ENCODE results near the gene CHST1. TPM values are rescaled to one million over a fixed set of nuclear protein-coding genes. Genes with fewer than 3 reads are reported as not detected.

CHST1 gene
- total and polyA plus RNA-seq, 5 donors: 2.4 to 7.0 (median 3.0) TPM

DNA sequence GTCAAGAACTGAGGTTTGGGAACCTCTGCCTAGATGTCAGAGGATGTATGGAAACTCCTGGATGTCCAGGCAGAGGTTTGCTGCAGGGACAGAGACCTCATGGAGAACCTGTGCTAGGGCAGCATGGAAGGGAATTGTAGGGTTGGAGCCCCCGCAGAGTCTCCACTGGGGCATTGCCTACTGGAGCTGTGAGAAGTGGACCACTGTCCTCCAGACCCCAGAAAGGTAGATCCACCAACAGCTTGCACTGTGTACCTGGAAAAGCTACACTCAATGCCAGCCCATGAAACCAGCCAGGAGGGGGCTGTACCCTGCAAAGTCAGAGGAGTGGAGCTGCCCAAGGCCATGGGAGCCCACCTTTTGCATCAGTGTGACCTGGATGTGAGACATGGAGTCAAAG is 29.5 kb downstream of the CHST1 start:
- ATAC-seq (no peak), DNase-seq (no peak)
- intact Hi-C loops (cut with DNase I): no loop called here
- WGBS: 98% methylated on average over 1 of the region's 1 CpG
- Histone ChIP-seq H3K27ac (ENCODE audit: low read length) (no peak overlapping the region), H3K9me3 (ENCODE audit: control insufficient read depth, low read length) (peaks cover 3% of the 10 kb centered on the region), H3K4me3 (ENCODE audit: low read length) (no peak overlapping the region), H3K4me1 (ENCODE audit: control insufficient read depth, insufficient read depth, low read length) (no peaks in the 10 kb centered on the region), H3K27me3 (ENCODE audit: control insufficient read depth, insufficient read depth) (no peaks in the 10 kb centered on the region)

DNA sequence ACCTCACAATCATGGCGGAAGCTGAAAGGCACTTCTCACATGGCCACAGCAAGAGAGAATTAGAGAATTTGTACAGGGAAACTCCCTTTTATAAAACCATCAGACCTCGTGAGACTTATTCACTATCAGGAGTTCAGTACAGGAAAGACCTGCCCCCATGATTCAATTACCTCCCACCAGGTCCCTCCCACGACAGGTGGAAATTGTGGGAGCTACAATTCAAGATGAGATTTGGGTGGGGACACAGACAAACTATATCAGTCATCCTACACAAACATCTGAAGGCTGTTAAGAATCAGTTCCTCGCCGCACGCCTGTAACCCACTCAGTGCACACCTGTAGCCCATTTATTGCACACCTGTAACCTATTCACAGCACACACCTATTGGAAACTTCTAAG is 39.8 kb downstream of the CHST1 start:
- Histone ChIP-seq H3K4me1 (ENCODE audit: control insufficient read depth, insufficient read depth, low read length) (no peaks in the 10 kb centered on the region), H3K9me3 (ENCODE audit: control insufficient read depth, low read length) (peaks cover 4% of the 10 kb centered on the region), H3K27me3 (ENCODE audit: control insufficient read depth, insufficient read depth) (no peaks in the 10 kb centered on the region), H3K4me3 (ENCODE audit: low read length) (no peak overlapping the region), H3K27ac (ENCODE audit: low read length) (no peak overlapping the region)
- DNase-seq (no peak), ATAC-seq (no peak)
- 87% methylated on average over 6 of the region's 6 CpGs for WGBS
- intact Hi-C loops (cut with DNase I): no loop called here

DNA sequence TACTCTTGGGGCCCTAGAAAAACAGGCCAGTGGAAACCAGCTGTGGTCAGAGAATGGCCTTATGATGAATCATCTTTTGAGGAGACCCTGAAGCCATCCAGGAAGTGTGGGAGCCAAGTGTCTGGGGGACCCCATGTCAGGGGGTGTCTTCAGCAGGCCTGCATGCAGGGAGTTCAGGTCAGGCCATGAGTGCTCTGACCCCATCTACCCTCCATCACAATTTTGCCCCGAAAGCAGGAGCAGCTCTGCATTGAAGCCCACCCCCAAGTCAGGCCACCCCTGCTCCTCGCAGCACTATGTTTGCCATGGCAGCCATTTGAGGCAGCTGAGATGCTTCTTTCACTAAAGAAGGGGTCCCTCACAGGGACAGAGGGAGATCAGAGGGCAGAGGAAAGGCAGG is 41.3 kb downstream of the CHST1 start:
- DNase-seq (no peak), ATAC-seq (no peak)
- Histone ChIP-seq H3K4me1 (ENCODE audit: control insufficient read depth, insufficient read depth, low read length) (no peaks in the 10 kb centered on the region), H3K27ac (ENCODE audit: low read length) (no peak overlapping the region), H3K4me3 (ENCODE audit: low read length) (no peak overlapping the region), H3K9me3 (ENCODE audit: control insufficient read depth, low read length) (peaks cover 9% of the 10 kb centered on the region), H3K27me3 (ENCODE audit: control insufficient read depth, insufficient read depth) (no peaks in the 10 kb centered on the region)
- WGBS: 82% methylated on average over 2 of the region's 2 CpGs
- intact Hi-C loops (cut with DNase I): no loop called here

DNA sequence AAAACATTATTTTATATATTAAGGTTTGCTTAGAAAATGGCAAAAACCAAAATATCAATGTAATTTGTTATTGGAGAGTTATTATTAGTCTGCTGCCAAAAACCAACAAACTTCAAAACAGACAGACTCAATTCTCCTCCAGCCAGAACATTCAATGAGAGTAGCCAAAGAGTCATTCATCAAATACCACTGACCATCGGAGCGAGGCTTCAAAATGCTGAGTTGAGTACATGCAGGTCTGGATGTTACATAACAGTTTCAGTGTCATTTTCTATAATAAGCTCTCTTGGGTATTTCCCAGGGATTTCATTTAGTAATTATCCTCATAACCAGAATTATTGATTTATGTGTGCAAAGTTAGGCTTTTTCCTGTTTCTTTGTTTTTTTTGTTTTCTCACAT is 42.6 kb downstream of the CHST1 start:
- peaks cover 9% of the 10 kb centered on the region for H3K9me3 ChIP-seq (ENCODE audit: control insufficient read depth, low read length)
- no peaks in the 10 kb centered on the region for H3K4me1 ChIP-seq (ENCODE audit: control insufficient read depth, insufficient read depth, low read length)
- ATAC-seq (no peak), DNase-seq (no peak)
- no peak overlapping the region for H3K27ac ChIP-seq (ENCODE audit: low read length)
- H3K4me3 ChIP-seq (ENCODE audit: low read length): no peak overlapping the region
- H3K27me3 ChIP-seq (ENCODE audit: control insufficient read depth, insufficient read depth): no peaks in the 10 kb centered on the region
- intact Hi-C loops (cut with DNase I): no loop called here
- WGBS: 36% methylated on average over 2 of the region's 2 CpGs

DNA sequence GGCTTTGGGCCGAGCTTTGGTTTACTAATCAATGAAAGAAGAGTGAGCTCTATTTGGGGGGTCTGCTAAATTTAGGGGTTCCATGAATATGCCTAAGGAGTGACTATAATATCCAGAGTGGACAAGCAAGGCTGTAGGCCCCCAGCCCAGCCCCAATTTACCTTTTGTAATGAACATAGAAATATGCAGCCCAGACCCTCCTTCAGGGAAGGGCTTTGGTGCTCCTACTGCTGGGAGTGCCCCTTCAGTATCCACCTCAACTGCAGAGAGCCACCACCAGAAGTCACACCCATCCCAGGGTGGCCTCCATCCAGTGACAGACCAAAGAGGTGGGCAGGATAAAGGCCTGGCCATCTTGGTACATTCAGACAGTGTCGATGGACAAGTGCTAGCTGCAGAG is 43.1 kb downstream of the CHST1 start:
- intact Hi-C loops (cut with DNase I): no loop called here
- DNase-seq: no peak
- no peak overlapping the region for H3K4me3 ChIP-seq (ENCODE audit: low read length)
- no peak overlapping the region for H3K27ac ChIP-seq (ENCODE audit: low read length)
- WGBS: 85% methylated on average over 2 of the region's 2 CpGs
- H3K27me3 ChIP-seq (ENCODE audit: control insufficient read depth, insufficient read depth): no peaks in the 10 kb centered on the region
- H3K4me1 ChIP-seq (ENCODE audit: control insufficient read depth, insufficient read depth, low read length): no peaks in the 10 kb centered on the region
- ATAC-seq: no peak
- peaks cover 9% of the 10 kb centered on the region for H3K9me3 ChIP-seq (ENCODE audit: control insufficient read depth, low read length)

DNA sequence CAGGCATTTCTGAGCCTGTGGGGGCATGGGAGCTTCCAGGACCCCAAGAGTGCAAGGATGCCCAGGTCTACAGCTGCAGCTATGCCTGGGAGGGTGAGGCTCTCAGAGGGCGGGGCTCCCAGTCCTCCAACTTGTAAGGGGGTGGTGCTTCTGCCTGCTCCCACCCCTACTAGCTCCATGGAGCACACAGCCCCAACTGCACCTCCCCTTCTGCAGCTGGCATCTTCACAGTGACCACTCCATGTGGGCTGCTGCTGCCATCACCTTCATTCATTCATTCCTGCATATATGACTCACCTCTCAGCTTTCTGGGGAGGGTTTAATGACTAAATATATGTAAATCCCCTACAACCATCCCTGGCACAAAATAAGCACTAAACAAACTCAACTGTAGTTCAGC is 43.8 kb downstream of the CHST1 start:
- DNase-seq (no peak), ATAC-seq (no peak)
- no peak overlapping the region for H3K27ac ChIP-seq (ENCODE audit: low read length)
- no peaks in the 10 kb centered on the region for H3K27me3 ChIP-seq (ENCODE audit: control insufficient read depth, insufficient read depth)
- no peak overlapping the region for H3K4me3 ChIP-seq (ENCODE audit: low read length)
- H3K9me3 ChIP-seq (ENCODE audit: control insufficient read depth, low read length): peaks cover 9% of the 10 kb centered on the region
- intact Hi-C loops (cut with DNase I): no loop called here
- WGBS: 67% methylated on average over 1 of the region's 1 CpG
- H3K4me1 ChIP-seq (ENCODE audit: control insufficient read depth, insufficient read depth, low read length): no peaks in the 10 kb centered on the region

DNA sequence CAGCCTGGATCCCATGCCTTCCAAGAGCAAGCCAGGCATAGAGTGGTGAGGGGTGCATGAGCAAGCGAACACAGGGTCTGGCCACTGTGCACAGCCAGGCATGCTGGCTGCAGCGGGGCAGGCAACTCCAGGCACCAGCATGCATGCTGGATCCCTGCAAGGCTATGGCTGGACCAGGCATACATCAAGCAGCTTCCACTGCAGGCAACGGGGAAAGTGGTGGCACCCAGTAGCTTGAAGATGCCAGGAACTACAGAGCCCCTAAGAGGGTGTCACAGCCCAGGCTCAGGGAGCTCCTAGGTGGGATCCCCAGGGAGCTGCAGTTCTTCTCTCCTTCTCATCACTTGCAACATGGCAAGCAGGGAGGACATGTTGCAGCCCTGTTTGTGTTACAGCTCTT is 45.2 kb downstream of the CHST1 start:
- DNase-seq (no peak), ATAC-seq (no peak)
- 89% methylated on average over 3 of the region's 3 CpGs for WGBS
- Histone ChIP-seq H3K9me3 (ENCODE audit: control insufficient read depth, low read length) (peaks cover 9% of the 10 kb centered on the region), H3K27me3 (ENCODE audit: control insufficient read depth, insufficient read depth) (no peaks in the 10 kb centered on the region), H3K4me3 (ENCODE audit: low read length) (no peak overlapping the region), H3K27ac (ENCODE audit: low read length) (no peak overlapping the region), H3K4me1 (ENCODE audit: control insufficient read depth, insufficient read depth, low read length) (no peaks in the 10 kb centered on the region)
- intact Hi-C loops (cut with DNase I): no loop called here

DNA sequence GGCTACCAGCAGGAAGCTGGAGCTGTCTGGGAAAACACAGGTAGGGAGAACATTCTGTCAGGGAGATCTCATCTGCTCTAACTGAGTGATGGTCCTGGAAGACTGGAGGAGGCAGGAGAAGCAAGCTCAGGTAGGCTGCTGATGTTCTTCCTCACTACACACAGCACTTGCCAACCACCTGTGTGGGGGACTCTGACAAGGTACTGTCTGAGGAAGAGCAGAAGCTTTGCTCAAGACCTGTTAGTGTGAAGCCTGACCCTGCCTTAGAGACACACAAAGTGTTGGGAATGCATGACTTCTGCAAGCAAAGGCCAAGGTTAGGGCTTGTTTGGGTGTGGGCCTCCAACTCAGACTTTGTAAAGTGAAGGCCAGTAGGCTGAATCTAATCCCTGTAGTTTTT is 46.5 kb downstream of the CHST1 start:
- intact Hi-C loops (cut with DNase I): no loop called here
- Histone ChIP-seq H3K4me3 (ENCODE audit: low read length) (no peak overlapping the region), H3K4me1 (ENCODE audit: control insufficient read depth, insufficient read depth, low read length) (no peaks in the 10 kb centered on the region), H3K27ac (ENCODE audit: low read length) (no peak overlapping the region), H3K9me3 (ENCODE audit: control insufficient read depth, low read length) (peaks cover 9% of the 10 kb centered on the region), H3K27me3 (ENCODE audit: control insufficient read depth, insufficient read depth) (no peaks in the 10 kb centered on the region)
- DNase-seq (no peak), ATAC-seq (no peak)

DNA sequence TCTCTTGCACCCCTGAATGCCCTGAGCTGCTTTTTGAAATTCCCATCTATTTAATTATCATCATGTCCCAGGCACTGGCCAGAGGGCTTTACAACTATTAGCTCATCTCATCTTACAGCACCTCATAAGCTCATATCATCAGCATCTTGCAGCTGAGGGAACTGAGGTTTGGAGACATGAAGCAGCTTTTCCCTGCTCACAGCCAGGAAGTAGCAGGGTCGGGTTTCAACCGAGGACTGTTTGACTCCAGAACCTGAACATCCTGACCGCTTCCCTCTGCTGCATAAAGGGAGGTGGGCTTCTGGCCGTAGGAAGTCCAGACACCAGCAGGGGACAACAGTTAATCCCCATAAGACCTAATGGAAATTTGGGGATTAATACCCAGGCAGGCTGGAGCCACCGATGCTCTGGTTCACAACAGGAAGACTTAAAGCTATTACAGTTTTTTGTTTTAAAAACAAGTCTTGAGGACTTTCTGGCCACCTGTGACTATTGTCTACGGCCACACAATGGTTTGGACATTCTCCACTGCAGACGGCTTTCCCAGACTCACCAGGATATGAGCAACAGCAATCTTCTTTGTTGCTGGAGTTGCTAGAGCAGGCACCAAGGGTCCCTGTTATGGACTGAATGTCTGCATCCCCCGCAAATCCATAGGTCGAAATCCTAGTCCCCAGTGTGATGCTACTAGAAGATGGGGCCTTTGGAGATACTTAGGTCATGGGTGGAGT is 47.4 kb downstream of the CHST1 start:
- Histone ChIP-seq H3K4me1 (ENCODE audit: control insufficient read depth, insufficient read depth, low read length) (no peaks in the 10 kb centered on the region), H3K27ac (ENCODE audit: low read length) (no peak overlapping the region), H3K9me3 (ENCODE audit: control insufficient read depth, low read length) (peaks cover 9% of the 10 kb centered on the region), H3K4me3 (ENCODE audit: low read length) (no peak overlapping the region), H3K27me3 (ENCODE audit: control insufficient read depth, insufficient read depth) (no peaks in the 10 kb centered on the region)
- ATAC-seq: no peak
- intact Hi-C loops (cut with DNase I): no loop called here
- DNase-seq: no peak
- 46% methylated on average over 9 of the region's 9 CpGs for WGBS

DNA sequence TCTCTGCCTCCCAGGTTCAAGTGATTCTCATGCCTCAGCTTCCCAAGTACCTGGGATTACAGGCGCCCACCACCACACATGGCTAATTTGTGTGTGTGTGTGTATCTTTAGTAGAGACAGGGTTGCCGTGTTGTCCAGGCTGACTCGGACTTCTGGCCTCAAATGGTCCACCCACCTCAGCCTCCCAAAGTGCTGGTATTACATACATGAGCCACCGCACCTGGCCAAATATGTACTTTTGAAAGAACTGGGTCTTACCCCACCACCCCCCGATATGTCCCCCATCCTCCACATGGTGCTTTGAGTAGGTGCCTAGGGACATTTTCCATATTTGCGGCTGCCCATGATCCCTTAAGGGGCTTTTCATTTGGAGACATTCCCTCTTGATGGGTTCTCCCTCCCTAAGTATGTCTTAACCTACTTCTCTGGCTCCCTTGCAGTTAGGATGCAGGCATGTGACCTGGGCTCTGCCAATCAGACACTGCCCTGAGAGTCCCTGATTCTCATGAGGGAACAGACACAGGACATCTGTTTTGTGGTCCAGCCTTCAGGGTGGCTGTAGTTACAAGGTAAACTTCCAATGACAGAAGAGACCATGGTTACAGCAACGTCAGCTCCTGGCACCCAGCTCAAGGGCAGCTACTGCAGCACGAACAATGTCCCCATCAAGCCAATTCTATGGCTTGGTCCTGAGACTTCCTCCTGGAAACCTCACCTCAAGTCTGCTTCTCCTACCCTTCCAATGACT is 48.4 kb downstream of the CHST1 start:
- H3K4me3 ChIP-seq (ENCODE audit: low read length): no peak overlapping the region
- H3K27me3 ChIP-seq (ENCODE audit: control insufficient read depth, insufficient read depth): no peaks in the 10 kb centered on the region
- 87% methylated on average over 8 of the region's 8 CpGs for WGBS
- DNase-seq: no peak
- peaks cover 9% of the 10 kb centered on the region for H3K9me3 ChIP-seq (ENCODE audit: control insufficient read depth, low read length)
- no peaks in the 10 kb centered on the region for H3K4me1 ChIP-seq (ENCODE audit: control insufficient read depth, insufficient read depth, low read length)
- ATAC-seq: no peak
- no peak overlapping the region for H3K27ac ChIP-seq (ENCODE audit: low read length)
- intact Hi-C loops (cut with DNase I): no loop called here

DNA sequence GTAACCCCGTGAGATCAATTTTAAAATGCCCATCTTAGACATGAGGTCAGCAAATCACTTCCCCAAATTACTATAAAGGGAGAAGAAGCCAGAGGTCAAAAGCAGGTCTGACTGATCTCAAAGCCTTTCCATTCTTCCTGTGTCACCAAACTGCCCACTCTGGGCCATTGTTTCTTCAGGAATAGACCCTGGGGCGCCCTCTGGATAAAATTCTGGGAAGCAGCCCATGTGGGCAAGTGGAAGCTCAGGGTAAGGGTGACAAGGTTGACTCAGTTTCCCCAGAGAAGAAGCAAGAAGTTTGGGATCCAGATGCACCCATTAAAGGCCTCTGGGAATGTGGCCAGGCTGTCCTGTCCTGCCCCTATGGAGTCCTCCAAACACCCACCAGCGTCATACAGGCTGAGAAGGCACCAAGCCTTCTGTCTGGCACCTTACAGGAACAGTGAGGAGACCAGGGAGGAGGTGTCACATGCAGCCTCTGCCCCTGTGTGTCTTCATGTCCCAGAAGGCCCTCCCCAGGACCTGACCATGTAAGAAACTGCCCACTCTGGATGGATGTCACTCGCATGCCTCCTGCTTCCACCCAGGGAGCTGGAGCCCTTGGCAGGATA is 50.1 kb downstream of the CHST1 start:
- ATAC-seq (no peak), DNase-seq (no peak)
- WGBS: 80% methylated on average over 4 of the region's 4 CpGs
- Histone ChIP-seq H3K9me3 (ENCODE audit: control insufficient read depth, low read length) (peaks cover 3% of the 10 kb centered on the region), H3K4me3 (ENCODE audit: low read length) (no peak overlapping the region), H3K27ac (ENCODE audit: low read length) (no peak overlapping the region), H3K27me3 (ENCODE audit: control insufficient read depth, insufficient read depth) (no peaks in the 10 kb centered on the region), H3K4me1 (ENCODE audit: control insufficient read depth, insufficient read depth, low read length) (no peaks in the 10 kb centered on the region)
- intact Hi-C loops (cut with DNase I): no loop called here

All from right cardiac atrium (tissue), 5 donors.